ENCODE results near the gene ADORA2A. TPM values are rescaled to one million over a fixed set of nuclear protein-coding genes. Genes with fewer than 3 reads are reported as not detected.

The ADORA2A gene
- total and polyA plus RNA-seq, 2 of the 8 experiments (the other 6 are each of a cell fraction or from before 2014, with no cell fraction given), result 7.1 to 20.3 TPM

DNA sequence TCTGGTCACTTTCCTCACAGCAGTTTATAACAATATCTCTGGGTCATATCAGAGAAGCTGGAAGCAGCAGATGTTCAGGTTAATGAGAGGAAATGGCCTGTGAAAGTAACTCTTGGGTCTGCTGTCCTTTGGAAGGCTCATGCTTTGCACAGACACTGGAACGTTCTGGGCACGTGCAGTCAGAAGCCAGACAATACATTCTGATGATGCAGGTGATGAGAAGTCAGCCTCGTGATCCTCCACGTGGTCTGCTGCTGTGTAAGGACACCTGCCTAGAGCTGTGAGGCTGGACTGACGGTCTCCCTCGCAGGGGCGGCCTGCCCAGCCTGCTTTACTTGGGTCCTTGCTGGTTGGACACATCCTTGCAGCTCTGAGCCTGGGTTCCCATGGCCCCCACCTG lies 18.8 kb upstream of the ADORA2A start:
- H3K56ac ChIP-seq (replicated peaks; ENCODE audit: insufficient read length, low read depth, low read length), result no peak overlapping the region
- H3K4ac ChIP-seq (replicated peaks; ENCODE audit: insufficient read length, low read depth, low read length), result no peak overlapping the region
- no peak overlapping the region for H2BK15ac ChIP-seq (ENCODE audit: low read length)
- H3K79me1 ChIP-seq (ENCODE audit: low read depth, low read length), result no peaks in the 10 kb centered on the region
- H3K4me3 ChIP-seq (ENCODE audit: extremely low read depth in 1 of 4, insufficient read depth in 2 of 4, low read depth in 3 of 4, low read length in 4 of 4), result no peak overlapping the region
- WGBS, 2 experiments (ENCODE audit: extremely low coverage in 1 of 2, insufficient coverage in 1 of 2, insufficient read length in 1 of 2, insufficient replicate concordance in 2 of 2, low coverage in 1 of 2, low lambda C conversion rate in 2 of 2, missing lambda C conversion rate in 1 of 2), result 96% methylated on average over 7 of the region's 7 CpGs; no CpG with 5 or more reads in 1 of the 2 experiments
- H4K20me1 ChIP-seq (replicated peaks in 1 of 2; ENCODE audit: control insufficient read depth in 1 of 2, insufficient read depth in 2 of 2, low read length in 2 of 2), result peaks cover 0 to 1% of the 10 kb centered on the region in 2 experiments
- FAIRE-seq (no peak), DNase-seq (ENCODE audit: low read depth in 1 of 2, low spot score in 2 of 2) (no peak)
- H3K4me1 ChIP-seq (replicated peaks in 1 of 4; ENCODE audit: control insufficient read depth in 3 of 4, insufficient read depth in 4 of 4, low read length in 3 of 4), result peaks cover 0 to 12% (median 0%) of the 10 kb centered on the region in 4 experiments; a peak in 2 of 7 replicates
- H3K4me2 ChIP-seq (ENCODE audit: insufficient read depth in 1 of 2, low read depth in 2 of 2, low read length in 2 of 2), result no peak overlapping the region
- H4K91ac ChIP-seq (replicated peaks; ENCODE audit: insufficient read length, low read length), result no peak overlapping the region
- H2AK5ac ChIP-seq (ENCODE audit: low read depth, low read length), result no peak overlapping the region
- H3K36me3 ChIP-seq (ENCODE audit: control insufficient read depth in 2 of 4, insufficient read depth in 4 of 4, low read length in 3 of 4), result peaks cover 0 to 8% (median 0%) of the 10 kb centered on the region in 4 experiments; a peak in 4 of 8 replicates
- no peak overlapping the region for H2BK12ac ChIP-seq (ENCODE audit: low read depth, low read length)
- ChIA-PET CTCF (ENCODE audit: partially characterized antibody) (interaction anchor here (1.1 to 8.3 kb wide), 3 partner anchors 10 to 99 kb away, joined by 3 to 83 read pairs (median 3); no protein-coding TSS in a partner anchor), POLR2A (ENCODE audit: partially characterized antibody) (no interaction called here)
- H3K9me3 ChIP-seq (ENCODE audit: insufficient read depth in 2 of 2, low read depth in 1 of 2, low read length in 1 of 2), result no peaks in the 10 kb centered on the region
- H3K18ac ChIP-seq (ENCODE audit: extremely low read depth, low read length), result no peak overlapping the region
- no peak overlapping the region for H2BK120ac ChIP-seq (replicated peaks; ENCODE audit: low read depth, low read length)
- H2AFZ ChIP-seq (ENCODE audit: low read length), result no peak overlapping the region
- H3K27ac ChIP-seq (ENCODE audit: low read depth, low read length), result no peak overlapping the region
- no peak overlapping the region for H4K8ac ChIP-seq (ENCODE audit: extremely low read depth, insufficient read depth, low read length)
- no peak overlapping the region for H3K9ac ChIP-seq (replicated peaks in 1 of 4; ENCODE audit: extremely low read depth in 1 of 4, low read depth in 3 of 4, low read length in 3 of 4)
- no peaks in the 10 kb centered on the region for H3K23me2 ChIP-seq (ENCODE audit: low read depth, low read length)
- no peak overlapping the region for H4K5ac ChIP-seq (ENCODE audit: insufficient read length, low read depth, low read length)
- no peak overlapping the region for H3K14ac ChIP-seq (ENCODE audit: insufficient read length)
- no peaks in the 10 kb centered on the region for H3K27me3 ChIP-seq (replicated peaks in 1 of 4; ENCODE audit: control insufficient read depth in 3 of 4, extremely low read depth in 1 of 4, insufficient read depth in 3 of 4, low read length in 3 of 4)
- H2BK20ac ChIP-seq (ENCODE audit: low read length), result no peak overlapping the region
- H3K79me2 ChIP-seq (ENCODE audit: control insufficient read depth in 1 of 2, insufficient read depth in 2 of 2, low read length in 2 of 2), result no peaks in the 10 kb centered on the region
- no peak overlapping the region for H3K23ac ChIP-seq (ENCODE audit: insufficient read length)
- H2BK5ac ChIP-seq (ENCODE audit: low read depth, low read length), result no peak overlapping the region
- TF ChIP-seq ATF3 (IDR thresholded peaks at IDR 0.05; ENCODE audit: insufficient read depth, low read depth, low read length) (no peak), ATF2 (IDR thresholded peaks at IDR 0.05; ENCODE audit: low read length) (no peak), ZNF274 (IDR thresholded peaks at IDR 0.05; ENCODE audit: borderline replicate concordance, extremely low read depth, low read length) (no peak), ASH2L (IDR thresholded peaks at IDR 0.05; ENCODE audit: low read length) (no peak), RNF2 (IDR thresholded peaks at IDR 0.05; ENCODE audit: borderline replicate concordance, low read depth, low read length, missing control alignments, poor library complexity, severe bottlenecking) (no peak), TAF1 (IDR thresholded peaks at IDR 0.05; ENCODE audit: low read depth, low read length) (no peak), TEAD4 (IDR thresholded peaks at IDR 0.05; ENCODE audit: low read depth, low read length) (no peak), YY1 (IDR thresholded peaks at IDR 0.05; ENCODE audit: low read depth, low read length) (no peak), POLR2AphosphoS5 (IDR thresholded peaks at IDR 0.05; ENCODE audit: low read depth, low read length) (no peak), EP300 (IDR thresholded peaks at IDR 0.05; ENCODE audit: borderline replicate concordance in 1 of 2, low read depth in 2 of 2, low read length in 2 of 2) (no peak), SP2 (IDR thresholded peaks at IDR 0.05; ENCODE audit: low read length) (no peak), SP1 (IDR thresholded peaks at IDR 0.05; ENCODE audit: low read depth, low read length) (no peak)
